WTC11 (cell line): ENCODE measurements around the gene LSM6. TPM values are rescaled to one million over a fixed set of nuclear protein-coding genes. Genes with fewer than 3 reads are reported as not detected.

Experiments used
- ATAC-seq: fragments of 200-7000 bp; cut with Tn5 transposase; 2 replicates; pipeline ENCODE4 v1.10.0; 2021; ENCODE audit warnings: mild to moderate bottlenecking, moderate library complexity
- CTCF ChIA-PET: fragments of 300-600 bp; sonication (Branson Sonifier 250); formaldehyde crosslinking; loops from one replicate; lab custom pipeline; 2021; ENCODE audit warnings: antibody characterized with exemption; lab: Charles Lee
- POLR2A ChIA-PET: fragments of 350-600 bp; sonication (Branson Sonifier 250); formaldehyde crosslinking; loops from one replicate; lab custom pipeline; 2021; ENCODE audit warnings: antibody characterized with exemption; lab: Charles Lee
- DNase-seq: peaks from one replicate; pipeline ENCODE4 v3.0.0; 2021; ENCODE audit warnings: low spot score
- H3K27ac Mint-ChIP-seq: 2 replicates; pipeline ENCODE4 v1.8.0; 2021; ENCODE audit warnings: mixed read lengths
- H3K27me3 Mint-ChIP-seq: 2 replicates; pipeline ENCODE4 v1.8.0; 2021; ENCODE audit warnings: low read depth, mild to moderate bottlenecking, moderate library complexity, mixed read lengths
- H3K36me3 Mint-ChIP-seq: 2 replicates; pipeline ENCODE4 v1.8.0; 2021; ENCODE audit warnings: mixed read lengths
- H3K4me1 Mint-ChIP-seq: 2 replicates; pipeline ENCODE4 v1.8.0; 2022; ENCODE audit warnings: mixed read lengths
- H3K4me3 Mint-ChIP-seq: 2 replicates; pipeline ENCODE4 v1.8.0; 2021; ENCODE audit warnings: mild to moderate bottlenecking, moderate library complexity, mixed read lengths
- H3K9me3 Mint-ChIP-seq: 2 replicates; pipeline ENCODE4 v1.8.0; 2021; ENCODE audit warnings: mixed read lengths
- EMX1 ChIP-seq: fragments of 250-450 bp; sonication (Bioruptor Pico); IDR thresholded peaks from 2 replicates; pipeline ENCODE4 v1.8.0; 2021; ENCODE audit warnings: mild to moderate bottlenecking
- ETV6 ChIP-seq: sonication (generic); formaldehyde crosslinking; IDR thresholded peaks from 2 replicates; pipeline ENCODE4 v1.8.1; 2022; ENCODE audit warnings: mild to moderate bottlenecking, missing genetic modification reagents
- FOXJ3 ChIP-seq: sonication (generic); formaldehyde crosslinking; IDR thresholded peaks from 2 replicates; pipeline ENCODE4 v1.9.0; 2021; ENCODE audit warnings: missing genetic modification reagents, mild to moderate bottlenecking, borderline replicate concordance
- NR2C2 ChIP-seq: sonication (generic); formaldehyde crosslinking; IDR thresholded peaks from 2 replicates; pipeline ENCODE4 v1.8.0; 2022; ENCODE audit warnings: mild to moderate bottlenecking, missing genetic modification reagents
- TEAD1 ChIP-seq: sonication (generic); formaldehyde crosslinking; IDR thresholded peaks from 2 replicates; pipeline ENCODE4 v1.8.0; 2022; ENCODE audit warnings: mild to moderate bottlenecking, missing genetic modification reagents
- ZNF138 ChIP-seq: sonication (generic); formaldehyde crosslinking; conservative IDR thresholded peaks from 2 replicates; pipeline ENCODE4 v1.8.1; 2022; ENCODE audit warnings: mild to moderate bottlenecking, moderate library complexity, missing genetic modification reagents
- ZNF219 ChIP-seq: sonication (generic); formaldehyde crosslinking; IDR thresholded peaks from 2 replicates; pipeline ENCODE4 v1.8.0; 2023; ENCODE audit warnings: missing genetic modification reagents, mild to moderate bottlenecking, borderline replicate concordance
- ZNF317 ChIP-seq: sonication (generic); formaldehyde crosslinking; IDR thresholded peaks from 2 replicates; pipeline ENCODE4 v1.8.1; 2023; ENCODE audit warnings: low read depth, mild to moderate bottlenecking, moderate library complexity, missing genetic modification reagents, borderline replicate concordance
- ZNF396 ChIP-seq: fragments of 250-450 bp; sonication (Bioruptor Pico); IDR thresholded peaks from 2 replicates; pipeline ENCODE4 v1.8.0; 2021; ENCODE audit warnings: mild to moderate bottlenecking, moderate library complexity, borderline replicate concordance
- ZNF416 ChIP-seq: fragments of 250-450 bp; sonication (Bioruptor Pico); IDR thresholded peaks from 2 replicates; pipeline ENCODE4 v1.9.0; 2021; ENCODE audit warnings: mild to moderate bottlenecking, inconsistent platforms
- ZNF423 ChIP-seq: fragments of 250-450 bp; sonication (Bioruptor Pico); IDR thresholded peaks from 2 replicates; pipeline ENCODE4 v2.1.2; 2022; ENCODE audit warnings: mild to moderate bottlenecking, moderate library complexity
- ZNF671 ChIP-seq: fragments of 250-450 bp; sonication (Bioruptor Pico); IDR thresholded peaks from 2 replicates; pipeline ENCODE4 v1.8.0; 2021; ENCODE audit warnings: mild to moderate bottlenecking
- total RNA-seq: library from RNA; stranded (reverse); gene quantifications from 3 replicates; pipeline ENCODE4 v1.2.3, GENCODE V29; 2021
- TF ChIP-seq, protein P1 (sequence below): sonication (generic); formaldehyde crosslinking; conservative IDR thresholded peaks from 2 replicates; pipeline ENCODE4 v1.8.1; 2022; ENCODE audit warnings: mild to moderate bottlenecking, missing genetic modification reagents
- TF ChIP-seq, protein P2 (sequence below): sonication (generic); formaldehyde crosslinking; IDR thresholded peaks from 2 replicates; pipeline ENCODE4 v1.8.0; 2022; ENCODE audit warnings: mild to moderate bottlenecking, missing genetic modification reagents
- TF ChIP-seq, protein P3 (sequence below): sonication (generic); formaldehyde crosslinking; IDR thresholded peaks from 2 replicates; pipeline ENCODE4 v1.8.1; 2023; ENCODE audit warnings: mild to moderate bottlenecking, missing genetic modification reagents
- TF ChIP-seq, protein P4 (sequence below): fragments of 250-450 bp; sonication (Bioruptor Pico); IDR thresholded peaks from 2 replicates; pipeline ENCODE4 v2.1.2; 2022; ENCODE audit warnings: mild to moderate bottlenecking, moderate library complexity
- TF ChIP-seq, protein P5 (sequence below): sonication (generic); formaldehyde crosslinking; IDR thresholded peaks from 2 replicates; pipeline ENCODE4 v1.8.0; 2022; ENCODE audit warnings: missing genetic modification reagents
- TF ChIP-seq, protein P6 (sequence below): sonication (generic); formaldehyde crosslinking; IDR thresholded peaks from 2 replicates; pipeline ENCODE4 v1.8.1; 2022; ENCODE audit warnings: mild to moderate bottlenecking, moderate library complexity, missing genetic modification reagents
- TF ChIP-seq, protein P7 (sequence below): fragments of 250-450 bp; sonication (Bioruptor Pico); IDR thresholded peaks from 2 replicates; pipeline ENCODE4 v1.9.0; 2021; ENCODE audit warnings: mild to moderate bottlenecking

The LSM6 gene
- total RNA-seq, 1 experiment from 2014 or later = 58.2 TPM

DNA sequence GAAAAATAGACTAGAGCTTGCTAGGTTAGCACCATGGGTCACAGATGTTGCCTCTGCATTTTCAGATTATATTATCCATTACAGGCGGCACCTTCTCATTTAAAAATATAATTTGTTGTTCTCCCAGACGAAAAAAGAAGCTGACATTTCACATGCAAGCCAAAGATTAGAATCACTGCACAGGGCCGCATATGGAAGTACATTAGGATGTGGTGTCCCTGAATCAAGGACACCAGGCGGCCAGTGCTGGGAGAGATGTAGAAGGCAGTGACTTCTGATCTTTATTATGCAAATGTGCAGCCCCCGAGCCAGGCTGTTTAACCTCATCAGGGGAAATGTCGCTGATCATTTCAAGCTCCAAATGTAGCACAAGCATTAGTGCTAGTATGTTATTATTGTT lies 61.6 kb downstream of the LSM6 start:
- CTCF ChIA-PET = no interaction called here
- no peaks in the 10 kb centered on the region for H3K27me3 Mint-ChIP-seq
- TF ChIP-seq ZNF138 (CRISPR knock-in tag) (no peak), NR2C2 (CRISPR knock-in tag) (no peak), EMX1 (CRISPR knock-in tag) (no peak), FOXJ3 (CRISPR knock-in tag) (no peak), ETV6 (CRISPR knock-in tag) (no peak), TEAD1 (CRISPR knock-in tag) (no peak), ZNF416 (CRISPR knock-in tag) (no peak)
- TF ChIP-seq, protein P1, sequence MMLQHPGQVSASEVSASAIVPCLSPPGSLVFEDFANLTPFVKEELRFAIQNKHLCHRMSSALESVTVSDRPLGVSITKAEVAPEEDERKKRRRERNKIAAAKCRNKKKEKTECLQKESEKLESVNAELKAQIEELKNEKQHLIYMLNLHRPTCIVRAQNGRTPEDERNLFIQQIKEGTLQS (CRISPR knock-in tag) = no peak
- TF ChIP-seq, protein P2, sequence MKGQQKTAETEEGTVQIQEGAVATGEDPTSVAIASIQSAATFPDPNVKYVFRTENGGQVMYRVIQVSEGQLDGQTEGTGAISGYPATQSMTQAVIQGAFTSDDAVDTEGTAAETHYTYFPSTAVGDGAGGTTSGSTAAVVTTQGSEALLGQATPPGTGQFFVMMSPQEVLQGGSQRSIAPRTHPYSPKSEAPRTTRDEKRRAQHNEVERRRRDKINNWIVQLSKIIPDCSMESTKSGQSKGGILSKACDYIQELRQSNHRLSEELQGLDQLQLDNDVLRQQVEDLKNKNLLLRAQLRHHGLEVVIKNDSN (CRISPR knock-in tag) = no peak
- TF ChIP-seq, protein P3, sequence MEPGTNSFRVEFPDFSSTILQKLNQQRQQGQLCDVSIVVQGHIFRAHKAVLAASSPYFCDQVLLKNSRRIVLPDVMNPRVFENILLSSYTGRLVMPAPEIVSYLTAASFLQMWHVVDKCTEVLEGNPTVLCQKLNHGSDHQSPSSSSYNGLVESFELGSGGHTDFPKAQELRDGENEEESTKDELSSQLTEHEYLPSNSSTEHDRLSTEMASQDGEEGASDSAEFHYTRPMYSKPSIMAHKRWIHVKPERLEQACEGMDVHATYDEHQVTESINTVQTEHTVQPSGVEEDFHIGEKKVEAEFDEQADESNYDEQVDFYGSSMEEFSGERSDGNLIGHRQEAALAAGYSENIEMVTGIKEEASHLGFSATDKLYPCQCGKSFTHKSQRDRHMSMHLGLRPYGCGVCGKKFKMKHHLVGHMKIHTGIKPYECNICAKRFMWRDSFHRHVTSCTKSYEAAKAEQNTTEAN (CRISPR knock-in tag) = no peak
- TF ChIP-seq, protein P4, sequence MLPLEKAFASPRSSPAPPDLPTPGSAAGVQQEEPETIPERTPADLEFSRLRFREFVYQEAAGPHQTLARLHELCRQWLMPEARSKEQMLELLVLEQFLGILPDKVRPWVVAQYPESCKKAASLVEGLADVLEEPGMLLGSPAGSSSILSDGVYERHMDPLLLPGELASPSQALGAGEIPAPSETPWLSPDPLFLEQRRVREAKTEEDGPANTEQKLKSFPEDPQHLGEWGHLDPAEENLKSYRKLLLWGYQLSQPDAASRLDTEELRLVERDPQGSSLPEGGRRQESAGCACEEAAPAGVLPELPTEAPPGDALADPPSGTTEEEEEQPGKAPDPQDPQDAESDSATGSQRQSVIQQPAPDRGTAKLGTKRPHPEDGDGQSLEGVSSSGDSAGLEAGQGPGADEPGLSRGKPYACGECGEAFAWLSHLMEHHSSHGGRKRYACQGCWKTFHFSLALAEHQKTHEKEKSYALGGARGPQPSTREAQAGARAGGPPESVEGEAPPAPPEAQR (CRISPR knock-in tag) = no peak
- TF ChIP-seq, protein P5, sequence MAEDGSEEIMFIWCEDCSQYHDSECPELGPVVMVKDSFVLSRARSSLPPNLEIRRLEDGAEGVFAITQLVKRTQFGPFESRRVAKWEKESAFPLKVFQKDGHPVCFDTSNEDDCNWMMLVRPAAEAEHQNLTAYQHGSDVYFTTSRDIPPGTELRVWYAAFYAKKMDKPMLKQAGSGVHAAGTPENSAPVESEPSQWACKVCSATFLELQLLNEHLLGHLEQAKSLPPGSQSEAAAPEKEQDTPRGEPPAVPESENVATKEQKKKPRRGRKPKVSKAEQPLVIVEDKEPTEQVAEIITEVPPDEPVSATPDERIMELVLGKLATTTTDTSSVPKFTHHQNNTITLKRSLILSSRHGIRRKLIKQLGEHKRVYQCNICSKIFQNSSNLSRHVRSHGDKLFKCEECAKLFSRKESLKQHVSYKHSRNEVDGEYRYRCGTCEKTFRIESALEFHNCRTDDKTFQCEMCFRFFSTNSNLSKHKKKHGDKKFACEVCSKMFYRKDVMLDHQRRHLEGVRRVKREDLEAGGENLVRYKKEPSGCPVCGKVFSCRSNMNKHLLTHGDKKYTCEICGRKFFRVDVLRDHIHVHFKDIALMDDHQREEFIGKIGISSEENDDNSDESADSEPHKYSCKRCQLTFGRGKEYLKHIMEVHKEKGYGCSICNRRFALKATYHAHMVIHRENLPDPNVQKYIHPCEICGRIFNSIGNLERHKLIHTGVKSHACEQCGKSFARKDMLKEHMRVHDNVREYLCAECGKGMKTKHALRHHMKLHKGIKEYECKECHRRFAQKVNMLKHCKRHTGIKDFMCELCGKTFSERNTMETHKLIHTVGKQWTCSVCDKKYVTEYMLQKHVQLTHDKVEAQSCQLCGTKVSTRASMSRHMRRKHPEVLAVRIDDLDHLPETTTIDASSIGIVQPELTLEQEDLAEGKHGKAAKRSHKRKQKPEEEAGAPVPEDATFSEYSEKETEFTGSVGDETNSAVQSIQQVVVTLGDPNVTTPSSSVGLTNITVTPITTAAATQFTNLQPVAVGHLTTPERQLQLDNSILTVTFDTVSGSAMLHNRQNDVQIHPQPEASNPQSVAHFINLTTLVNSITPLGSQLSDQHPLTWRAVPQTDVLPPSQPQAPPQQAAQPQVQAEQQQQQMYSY = no peak
- peaks cover 21% of the 10 kb centered on the region for H3K4me1 Mint-ChIP-seq
- DNase-seq = no peak
- ATAC-seq = 0 out of 2 replicates have a peak, but pooled peaks have one; percentile 12
- POLR2A ChIA-PET = no interaction called here
- no peak overlapping the region for H3K4me3 Mint-ChIP-seq
- H3K36me3 Mint-ChIP-seq = no peaks in the 10 kb centered on the region
- peaks cover 7% of the 10 kb centered on the region for H3K9me3 Mint-ChIP-seq
- no peak overlapping the region for H3K27ac Mint-ChIP-seq

DNA sequence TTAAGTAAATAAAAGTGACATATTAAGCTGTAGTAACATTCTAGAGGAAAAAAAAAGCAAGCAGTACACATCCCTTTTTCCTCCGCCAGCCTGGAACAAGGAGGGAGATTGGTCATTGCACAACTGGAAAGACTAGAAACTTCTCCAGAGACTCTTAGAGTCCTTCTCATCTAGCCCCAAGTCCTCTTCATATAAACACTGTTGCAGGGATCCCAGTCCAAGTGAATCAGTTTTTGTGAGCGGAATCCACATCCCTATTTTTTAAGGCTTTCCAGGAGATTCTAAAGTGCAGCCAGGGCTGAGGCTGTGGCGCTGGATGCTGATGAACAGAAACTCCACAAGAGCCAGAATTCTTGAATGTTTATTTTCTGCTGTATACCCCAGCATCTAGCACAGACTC lies 62.6 kb downstream of the LSM6 start:
- H3K4me3 Mint-ChIP-seq = no peak overlapping the region
- DNase-seq (no peak), ATAC-seq (no peak)
- H3K4me1 Mint-ChIP-seq = peaks cover 25% of the 10 kb centered on the region
- H3K9me3 Mint-ChIP-seq = no peaks in the 10 kb centered on the region
- H3K36me3 Mint-ChIP-seq = no peaks in the 10 kb centered on the region
- H3K27me3 Mint-ChIP-seq = no peaks in the 10 kb centered on the region
- ChIA-PET CTCF (no interaction called here), POLR2A (no interaction called here)
- no peak overlapping the region for H3K27ac Mint-ChIP-seq
- TF ChIP-seq, protein P6, sequence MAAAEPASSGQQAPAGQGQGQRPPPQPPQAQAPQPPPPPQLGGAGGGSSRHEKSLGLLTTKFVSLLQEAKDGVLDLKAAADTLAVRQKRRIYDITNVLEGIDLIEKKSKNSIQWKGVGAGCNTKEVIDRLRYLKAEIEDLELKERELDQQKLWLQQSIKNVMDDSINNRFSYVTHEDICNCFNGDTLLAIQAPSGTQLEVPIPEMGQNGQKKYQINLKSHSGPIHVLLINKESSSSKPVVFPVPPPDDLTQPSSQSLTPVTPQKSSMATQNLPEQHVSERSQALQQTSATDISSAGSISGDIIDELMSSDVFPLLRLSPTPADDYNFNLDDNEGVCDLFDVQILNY (CRISPR knock-in tag) = no peak
- TF ChIP-seq, protein P7, sequence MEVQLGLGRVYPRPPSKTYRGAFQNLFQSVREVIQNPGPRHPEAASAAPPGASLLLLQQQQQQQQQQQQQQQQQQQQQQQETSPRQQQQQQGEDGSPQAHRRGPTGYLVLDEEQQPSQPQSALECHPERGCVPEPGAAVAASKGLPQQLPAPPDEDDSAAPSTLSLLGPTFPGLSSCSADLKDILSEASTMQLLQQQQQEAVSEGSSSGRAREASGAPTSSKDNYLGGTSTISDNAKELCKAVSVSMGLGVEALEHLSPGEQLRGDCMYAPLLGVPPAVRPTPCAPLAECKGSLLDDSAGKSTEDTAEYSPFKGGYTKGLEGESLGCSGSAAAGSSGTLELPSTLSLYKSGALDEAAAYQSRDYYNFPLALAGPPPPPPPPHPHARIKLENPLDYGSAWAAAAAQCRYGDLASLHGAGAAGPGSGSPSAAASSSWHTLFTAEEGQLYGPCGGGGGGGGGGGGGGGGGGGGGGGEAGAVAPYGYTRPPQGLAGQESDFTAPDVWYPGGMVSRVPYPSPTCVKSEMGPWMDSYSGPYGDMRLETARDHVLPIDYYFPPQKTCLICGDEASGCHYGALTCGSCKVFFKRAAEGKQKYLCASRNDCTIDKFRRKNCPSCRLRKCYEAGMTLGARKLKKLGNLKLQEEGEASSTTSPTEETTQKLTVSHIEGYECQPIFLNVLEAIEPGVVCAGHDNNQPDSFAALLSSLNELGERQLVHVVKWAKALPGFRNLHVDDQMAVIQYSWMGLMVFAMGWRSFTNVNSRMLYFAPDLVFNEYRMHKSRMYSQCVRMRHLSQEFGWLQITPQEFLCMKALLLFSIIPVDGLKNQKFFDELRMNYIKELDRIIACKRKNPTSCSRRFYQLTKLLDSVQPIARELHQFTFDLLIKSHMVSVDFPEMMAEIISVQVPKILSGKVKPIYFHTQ (CRISPR knock-in tag) = no peak
- TF ChIP-seq ZNF219 (CRISPR knock-in tag) (no peak), ZNF317 (CRISPR knock-in tag) (no peak), ZNF671 (CRISPR knock-in tag) (no peak), ZNF396 (no peak), ZNF423 (CRISPR knock-in tag) (no peak)
- TF ChIP-seq, protein P5 = no peak
